DMS53 (cell line): ENCODE results near the gene CDH4.
"Not testable (repeated sequence)": the region's sequence is repeated elsewhere in the genome, so short reads cannot be mapped to it uniquely, and the experiment has no call there.

ENCODE experiments used
- DNase-seq: peaks from one replicate; lab custom pipeline; 2025; lab: John Stamatoyannopoulos, UW

Gene CDH4

GRCh38 chr20:61980647-61981583 lies 728.9 kb downstream of the CDH4 start:
- DNase-seq, result peak; percentile 17

GRCh38 chr20:61981691-61982090 lies 729.6 kb downstream of the CDH4 start:
- not testable (repeated sequence) for DNase-seq

GRCh38 chr20:61982191-61982950 lies 730.3 kb downstream of the CDH4 start:
- DNase-seq, result no peak

- DNase-seq, result no peak
Observed at GRCh38 chr20:61982951-61983315, 730.9 kb downstream of the CDH4 start.

- no peak for DNase-seq
Observed at GRCh38 chr20:61983965-61984364, 731.9 kb downstream of the CDH4 start.

GRCh38 chr20:61984431-61984830 lies 732.4 kb downstream of the CDH4 start:
- not testable (repeated sequence) for DNase-seq

GRCh38 chr20:61985096-61985495 lies 733.0 kb downstream of the CDH4 start:
- DNase-seq, result no peak

- DNase-seq, result no peak
Observed at GRCh38 chr20:61986762-61987321, 734.8 kb downstream of the CDH4 start.

GRCh38 chr20:61988665-61989064 lies 736.6 kb downstream of the CDH4 start:
- DNase-seq, result no peak

GRCh38 chr20:61989741-61990140 lies 737.7 kb downstream of the CDH4 start:
- DNase-seq, result no peak
